Breast epithelium (tissue), 4 donors: ENCODE data around the gene PFN3. TPM values are rescaled to one million over a fixed set of nuclear protein-coding genes. Genes with fewer than 3 reads are reported as not detected.

Experiments used
- DNase-seq, 2 donors: peaks; one replicate each; pipeline ENCODE4 v3.0.0-alpha.2; 2019; ENCODE audit warnings: low spot score in 2 of 2
- H3K27ac ChIP-seq, 2 donors: fragments of 200-600 bp; sonication (generic) in 1 of 2; one replicate each; pipeline ENCODE4 v1.5.1; 2016 to 2019; ENCODE audit warnings: mild to moderate bottlenecking in 1 of 2
- H3K27me3 ChIP-seq, 2 donors: fragments of 200-600 bp; sonication (generic) in 1 of 2; one replicate each; pipeline versions ENCODE4 v1.5.1 to v1.6.0; 2017 to 2019; ENCODE audit warnings: control low read depth in 1 of 2, mild to moderate bottlenecking in 1 of 2
- H3K36me3 ChIP-seq: fragments of 200-600 bp; one replicate; pipeline ENCODE4 v1.5.1; 2019
- H3K4me1 ChIP-seq, 2 donors: fragments of 200-600 bp; sonication (generic); one replicate each; pipeline ENCODE4 v1.5.1; 2016 to 2019; ENCODE audit warnings: control low read depth in 1 of 2
- H3K4me3 ChIP-seq, 3 donors: fragments of 200-600 bp; sonication (generic); 1 replicate in 2 of 3; 2 replicates in 1 of 3; pipeline ENCODE4 v1.5.1; 2016 to 2019; ENCODE audit warnings: mild to moderate bottlenecking in 3 of 3, moderate library complexity in 2 of 3
- H3K9me3 ChIP-seq, 2 donors: fragments of 200-600 bp; sonication (generic) in 1 of 2; one replicate each; pipeline ENCODE4 v1.5.1; 2016 to 2019; ENCODE audit warnings: control low read depth in 1 of 2
- POLR2A ChIP-seq: fragments of 450-650 bp; IDR thresholded peaks from one replicate; pipeline ENCODE4 v1.6.1; 2016; ENCODE audit warnings: antibody characterized with exemption, mild to moderate bottlenecking, moderate library complexity
- POLR2AphosphoS5 ChIP-seq, 3 donors: sonication (generic); formaldehyde crosslinking; IDR thresholded peaks; one replicate each; pipeline ENCODE4 v1.6.1; 2017; ENCODE audit warnings: antibody characterized with exemption in 3 of 3
- intact Hi-C: fragments of 100-400 bp; cut with DNase I; formaldehyde crosslinking; loops from one replicate; pipeline ENCODE4 v1.15.1; 2023; ENCODE audit warnings: low total_unique reads
- total RNA-seq, 3 donors: library from RNA; depleted of rRNA; stranded (reverse); fragments of >200 nt; gene quantifications; one replicate each; pipeline ENCODE4 v1.1.0, GENCODE V29; 2016
- TF ChIP-seq, protein P1 (sequence below), 3 donors: fragments of 450-650 bp; IDR thresholded peaks; one replicate each; pipeline ENCODE4 v1.5.1; 2016 to 2017; ENCODE audit warnings: antibody characterized with exemption in 3 of 3, mild to moderate bottlenecking in 3 of 3, moderate library complexity in 3 of 3

Gene PFN3
- total RNA-seq, 3 donors from 2014 or later: not detected

DNA sequence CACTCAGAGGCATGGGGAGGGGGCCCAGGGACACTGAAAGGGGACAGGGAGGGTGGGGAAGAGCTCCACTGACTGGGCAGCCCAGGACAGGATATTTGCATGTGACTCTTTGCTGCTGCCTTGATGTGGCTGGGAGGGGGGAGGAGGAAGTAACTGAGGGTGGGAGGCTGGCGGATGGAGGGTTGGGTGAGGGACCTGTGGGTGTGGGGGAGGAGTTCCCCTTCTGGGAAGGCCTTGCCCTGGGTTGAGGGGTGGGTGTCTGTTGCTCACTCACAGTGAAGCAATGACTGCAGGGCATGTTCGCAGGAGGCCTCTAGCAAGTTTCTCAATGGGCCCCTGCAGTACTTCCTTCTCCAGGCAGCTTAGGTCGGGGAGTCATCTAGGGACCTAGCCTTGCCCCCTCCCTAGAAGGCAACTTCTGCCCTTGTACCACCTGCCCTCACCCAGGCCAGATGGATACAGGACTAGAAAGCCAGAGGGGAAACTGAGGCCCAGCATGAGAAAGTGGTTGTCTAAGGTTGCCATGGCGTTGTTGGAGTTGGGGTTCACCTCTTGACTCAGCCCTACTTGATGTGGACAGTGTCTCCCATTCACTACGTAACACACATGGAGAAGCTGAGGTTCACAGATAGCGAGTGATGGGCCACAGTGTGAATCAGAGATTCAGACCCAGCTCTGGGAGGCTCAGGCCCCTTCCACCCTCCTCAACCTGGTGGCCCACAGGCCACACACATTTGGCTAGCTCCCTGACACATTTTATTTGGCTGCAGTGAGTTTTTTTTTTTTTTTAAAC, 29.0 kb upstream of the PFN3 start:
- Histone ChIP-seq H3K4me3 (no peak overlapping the region), H3K36me3 (no peaks in the 10 kb centered on the region), H3K27ac (no peak overlapping the region), H3K27me3 (no peaks in the 10 kb centered on the region), H3K9me3 (no peaks in the 10 kb centered on the region), H3K4me1 (peaks cover 5 to 17% of the 10 kb centered on the region in 2 donors)
- TF ChIP-seq, protein P1, sequence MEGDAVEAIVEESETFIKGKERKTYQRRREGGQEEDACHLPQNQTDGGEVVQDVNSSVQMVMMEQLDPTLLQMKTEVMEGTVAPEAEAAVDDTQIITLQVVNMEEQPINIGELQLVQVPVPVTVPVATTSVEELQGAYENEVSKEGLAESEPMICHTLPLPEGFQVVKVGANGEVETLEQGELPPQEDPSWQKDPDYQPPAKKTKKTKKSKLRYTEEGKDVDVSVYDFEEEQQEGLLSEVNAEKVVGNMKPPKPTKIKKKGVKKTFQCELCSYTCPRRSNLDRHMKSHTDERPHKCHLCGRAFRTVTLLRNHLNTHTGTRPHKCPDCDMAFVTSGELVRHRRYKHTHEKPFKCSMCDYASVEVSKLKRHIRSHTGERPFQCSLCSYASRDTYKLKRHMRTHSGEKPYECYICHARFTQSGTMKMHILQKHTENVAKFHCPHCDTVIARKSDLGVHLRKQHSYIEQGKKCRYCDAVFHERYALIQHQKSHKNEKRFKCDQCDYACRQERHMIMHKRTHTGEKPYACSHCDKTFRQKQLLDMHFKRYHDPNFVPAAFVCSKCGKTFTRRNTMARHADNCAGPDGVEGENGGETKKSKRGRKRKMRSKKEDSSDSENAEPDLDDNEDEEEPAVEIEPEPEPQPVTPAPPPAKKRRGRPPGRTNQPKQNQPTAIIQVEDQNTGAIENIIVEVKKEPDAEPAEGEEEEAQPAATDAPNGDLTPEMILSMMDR (IDR thresholded peaks at IDR 0.05): no peak
- TF ChIP-seq POLR2AphosphoS5 (IDR thresholded peaks at IDR 0.05) (no peak), POLR2A (no peak)
- intact Hi-C loops: no loop called here
- DNase-seq: no peak

DNA sequence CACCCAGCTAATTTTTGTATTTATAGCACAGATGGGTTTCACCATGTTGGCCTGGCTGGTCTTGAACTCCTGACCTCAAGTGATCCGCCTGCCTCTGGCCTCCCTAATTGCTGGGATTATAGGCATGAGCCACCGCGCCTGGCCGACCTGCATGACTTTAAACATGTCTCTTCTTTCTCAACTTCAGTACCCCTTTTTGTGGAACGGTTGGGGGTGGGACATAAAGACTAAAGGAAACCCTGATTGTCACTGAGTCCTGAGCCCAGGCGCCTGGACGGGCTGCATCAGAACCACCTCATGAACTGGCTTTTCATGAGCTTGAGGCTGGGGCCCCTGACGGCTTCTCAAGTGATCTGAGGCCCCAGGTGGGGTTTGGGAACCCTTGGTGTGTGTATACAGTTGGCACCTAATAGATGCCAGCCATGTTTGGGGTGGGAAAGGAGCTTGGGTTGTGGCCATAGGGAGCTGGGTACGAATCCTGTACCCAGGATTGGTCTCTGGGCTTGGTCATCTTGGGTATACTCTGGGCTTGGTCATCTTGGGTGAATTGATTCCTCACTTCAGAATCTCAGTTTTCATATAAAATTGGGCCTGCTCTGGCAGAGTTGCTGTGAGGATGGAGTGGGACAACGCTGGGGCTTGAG, 28.2 kb upstream of the PFN3 start:
- Histone ChIP-seq H3K9me3 (no peaks in the 10 kb centered on the region), H3K36me3 (no peaks in the 10 kb centered on the region), H3K27me3 (no peaks in the 10 kb centered on the region), H3K4me3 (no peak overlapping the region), H3K27ac (peak overlapping the region in 1 of 2 donors; percentile 91), H3K4me1 (peaks cover 5 to 17% of the 10 kb centered on the region in 2 donors)
- TF ChIP-seq POLR2A (no peak), POLR2AphosphoS5 (IDR thresholded peaks at IDR 0.05) (no peak)
- TF ChIP-seq, protein P1 (IDR thresholded peaks at IDR 0.05): no peak
- intact Hi-C loops: no loop called here
- no peak for DNase-seq

DNA sequence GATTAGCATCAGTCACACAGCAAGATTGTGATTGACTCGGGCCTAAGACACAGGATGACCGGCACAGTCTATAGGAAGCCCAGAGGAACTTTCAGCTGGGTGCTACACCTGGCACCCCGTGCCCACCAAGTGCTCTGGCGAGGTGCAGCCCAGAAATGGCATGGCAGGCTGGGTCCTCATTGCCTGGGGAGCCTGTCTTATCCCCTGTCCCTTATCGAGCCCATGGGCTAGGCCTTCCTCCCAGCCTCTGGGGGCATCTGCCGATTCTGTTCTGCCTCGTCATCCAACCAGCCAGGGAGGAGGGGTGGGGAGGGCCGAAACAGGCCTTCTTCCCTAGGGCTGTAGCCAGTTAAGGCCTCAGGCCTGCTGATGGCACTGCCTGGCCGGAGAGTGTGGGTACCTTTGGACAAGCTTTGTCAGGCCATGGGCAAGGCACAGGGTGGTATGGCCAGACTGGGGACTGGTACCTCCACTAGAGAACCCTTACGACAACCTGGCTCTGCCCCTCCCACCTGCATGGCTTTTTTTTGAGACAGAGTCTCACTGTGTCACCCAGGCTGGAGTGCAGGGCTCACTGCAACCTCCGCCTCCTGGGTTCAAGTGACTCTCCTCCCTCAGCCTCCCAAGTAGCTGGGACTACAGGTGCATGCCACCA, 27.6 kb upstream of the PFN3 start:
- no peaks in the 10 kb centered on the region for H3K27me3 ChIP-seq
- peak overlapping the region; percentile 77 to 88 (median 84) for H3K4me3 ChIP-seq
- intact Hi-C loops: no loop called here
- DNase-seq: no peak
- TF ChIP-seq POLR2AphosphoS5 (IDR thresholded peaks at IDR 0.05) (no peak), POLR2A (no peak)
- TF ChIP-seq, protein P1 (IDR thresholded peaks at IDR 0.05): no peak
- H3K4me1 ChIP-seq: peaks cover 5 to 17% of the 10 kb centered on the region in 2 donors
- H3K9me3 ChIP-seq: no peaks in the 10 kb centered on the region
- no peaks in the 10 kb centered on the region for H3K36me3 ChIP-seq
- H3K27ac ChIP-seq: peak overlapping the region; percentile 91 to 92

DNA sequence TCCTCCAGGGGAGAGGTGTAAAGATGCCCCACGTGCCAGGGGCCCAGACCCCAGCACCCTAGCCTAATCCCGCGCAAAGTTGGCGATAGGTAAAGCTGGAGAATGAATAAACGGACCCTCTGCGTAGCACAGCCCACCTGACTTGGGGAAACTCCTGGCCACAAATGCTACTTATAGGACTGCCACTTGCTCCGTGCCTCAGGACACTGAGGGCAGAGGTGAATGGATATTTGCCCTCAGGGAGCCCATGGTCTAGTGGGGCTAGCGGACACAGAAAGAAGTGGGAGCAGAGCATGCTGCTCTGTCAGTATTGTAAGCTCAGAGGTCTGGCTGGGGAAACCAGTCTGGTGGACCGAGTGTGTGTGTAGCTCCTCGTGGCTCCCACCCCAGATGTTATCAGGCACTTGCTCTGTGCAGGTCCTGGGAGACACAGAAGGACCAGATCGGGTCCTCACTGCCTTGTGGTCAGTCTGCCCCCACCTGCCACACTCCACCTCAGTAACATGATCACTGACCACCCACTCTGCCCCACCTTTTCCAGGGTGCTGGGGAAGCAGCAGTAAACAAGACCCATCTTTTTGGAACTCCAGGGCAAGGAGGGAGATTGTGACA, 26.9 kb upstream of the PFN3 start:
- peak in 1 of 2 donors; percentile 41 for DNase-seq
- H3K4me3 ChIP-seq: peak overlapping the region; percentile 77 to 88 (median 84)
- H3K4me1 ChIP-seq: peaks cover 5 to 17% of the 10 kb centered on the region in 2 donors
- no peaks in the 10 kb centered on the region for H3K36me3 ChIP-seq
- TF ChIP-seq, protein P1 (IDR thresholded peaks at IDR 0.05): no peak
- TF ChIP-seq POLR2AphosphoS5 (IDR thresholded peaks at IDR 0.05): no peak
- TF ChIP-seq POLR2A: no peak
- peak overlapping the region; percentile 91 to 92 for H3K27ac ChIP-seq
- no peaks in the 10 kb centered on the region for H3K27me3 ChIP-seq
- no peaks in the 10 kb centered on the region for H3K9me3 ChIP-seq
- intact Hi-C loops: no loop called here
